Measurements from ENCODE around the gene AP4S1.
"Not testable (repeated sequence)": the region's sequence is repeated elsewhere in the genome, so short reads cannot be mapped to it uniquely, and the experiment has no call there.

Gene AP4S1

GRCh38 chr14:31045501-31046080 lies 20.1 kb downstream of the AP4S1 start:
- no peak for TF ChIP-seq ZNF274 (IDR thresholded peaks at IDR 0.05; ENCODE audit: low read depth, low read length)
- no peak overlapping the region for H3K4me3 ChIP-seq (ENCODE audit: low read length)

DNA sequence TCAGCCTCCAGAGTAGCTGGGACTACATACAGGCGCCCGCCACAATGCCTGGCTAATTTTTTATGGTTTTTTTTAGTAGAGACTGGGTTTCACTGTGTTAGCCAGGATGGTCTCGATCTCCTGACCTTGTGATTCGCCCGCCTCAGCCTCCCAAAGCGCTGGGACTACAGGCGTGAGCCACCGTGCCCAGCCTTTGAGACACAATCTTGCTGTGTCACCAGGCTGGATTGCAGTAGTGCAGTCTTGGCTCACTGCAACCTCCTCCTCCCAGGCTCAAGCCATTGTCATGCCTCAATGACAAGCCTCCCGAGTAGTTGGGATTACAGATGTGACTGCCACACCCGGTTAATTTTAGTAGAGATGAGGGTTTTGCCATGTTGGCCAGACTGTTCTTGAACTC lies 22.1 kb downstream of the AP4S1 start:
- H3K4me3 ChIP-seq (ENCODE audit: low read length): no peak overlapping the region
- no peak for TF ChIP-seq ZNF274 (IDR thresholded peaks at IDR 0.05; ENCODE audit: low read depth, low read length)

DNA sequence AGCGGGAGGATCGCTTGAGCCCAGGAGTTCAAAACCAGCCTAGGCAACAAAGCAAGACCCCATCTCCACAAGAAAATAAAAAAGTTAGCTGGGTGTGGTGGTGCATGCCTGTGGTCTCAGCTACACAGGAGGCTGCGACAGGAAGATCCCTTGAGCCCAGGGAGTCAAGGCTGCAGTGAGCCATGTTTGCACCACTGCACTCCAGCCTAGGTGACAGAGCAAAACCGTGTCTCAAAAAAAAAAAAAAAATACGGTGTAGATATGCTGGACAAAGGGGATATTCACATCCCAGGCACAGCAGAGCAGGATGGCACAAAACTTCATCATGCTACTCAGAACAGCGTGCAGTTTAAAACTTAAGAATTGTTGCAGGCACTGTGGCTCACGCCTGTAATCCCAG lies 25.6 kb downstream of the AP4S1 start:
- no peak for TF ChIP-seq ZNF274 (IDR thresholded peaks at IDR 0.05; ENCODE audit: low read depth, low read length)
- no peak overlapping the region for H3K4me3 ChIP-seq (ENCODE audit: low read length)

DNA sequence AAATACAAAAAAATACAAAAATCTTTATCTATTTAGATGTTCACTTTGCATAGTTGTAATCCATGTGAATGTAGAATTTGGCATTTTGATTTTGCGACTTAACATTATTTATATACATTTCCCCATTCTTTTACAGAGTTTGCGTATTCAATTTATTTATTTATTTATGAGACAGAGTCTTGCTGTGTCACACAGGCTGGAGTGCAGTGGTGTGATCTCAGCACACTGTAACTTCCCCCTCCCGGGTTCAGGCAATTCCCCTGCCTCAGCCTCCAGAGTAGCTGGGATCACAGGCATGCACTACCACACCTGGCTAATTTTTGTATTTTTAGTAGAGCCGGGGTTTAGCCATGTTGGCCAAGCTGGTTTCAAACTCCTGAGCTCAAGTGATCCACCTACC lies 26.1 kb downstream of the AP4S1 start:
- no peak for TF ChIP-seq ZNF274 (IDR thresholded peaks at IDR 0.05; ENCODE audit: low read depth, low read length)
- no peak overlapping the region for H3K4me3 ChIP-seq (ENCODE audit: low read length)

DNA sequence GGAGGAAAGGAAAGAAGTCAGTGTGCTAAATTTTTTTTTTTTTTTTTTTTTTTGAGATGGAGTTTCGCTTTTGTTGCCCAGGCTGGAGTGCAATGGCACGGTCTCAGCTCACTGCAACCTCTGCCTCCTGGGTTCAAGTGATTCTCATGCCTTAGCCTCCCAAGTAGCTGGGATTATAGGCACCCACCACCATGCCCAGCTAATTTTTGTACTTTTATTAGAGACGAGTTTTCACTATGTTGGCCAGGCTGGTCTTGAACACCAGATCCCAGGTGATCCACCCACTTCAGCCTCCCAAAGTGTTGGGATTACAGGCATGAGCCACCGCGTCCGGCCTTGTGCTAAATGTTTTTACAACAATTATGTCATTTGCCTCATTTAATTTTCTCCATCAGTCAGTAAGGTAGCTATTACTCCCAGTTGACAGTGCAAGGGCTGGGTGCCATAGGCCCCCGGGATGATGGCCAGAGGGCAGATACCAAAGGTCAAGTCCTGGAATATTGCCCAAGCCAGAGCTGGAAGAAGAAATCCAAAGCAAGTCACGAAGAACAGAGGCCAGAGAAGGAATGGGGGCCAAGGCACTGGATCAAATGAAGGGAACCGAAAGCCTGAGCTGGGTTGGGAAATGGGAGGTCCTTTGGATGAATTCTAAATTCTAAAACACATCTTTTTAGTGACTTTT lies 27.6 kb downstream of the AP4S1 start:
- not testable (repeated sequence) for H3K4me3 ChIP-seq (ENCODE audit: low read length)

- no peak overlapping the region for H3K4me3 ChIP-seq (ENCODE audit: low read length)
- no peak for TF ChIP-seq ZNF274 (IDR thresholded peaks at IDR 0.05; ENCODE audit: low read depth, low read length)
Measured at GRCh38 chr14:31057035-31057434, 31.6 kb downstream of the AP4S1 start.

DNA sequence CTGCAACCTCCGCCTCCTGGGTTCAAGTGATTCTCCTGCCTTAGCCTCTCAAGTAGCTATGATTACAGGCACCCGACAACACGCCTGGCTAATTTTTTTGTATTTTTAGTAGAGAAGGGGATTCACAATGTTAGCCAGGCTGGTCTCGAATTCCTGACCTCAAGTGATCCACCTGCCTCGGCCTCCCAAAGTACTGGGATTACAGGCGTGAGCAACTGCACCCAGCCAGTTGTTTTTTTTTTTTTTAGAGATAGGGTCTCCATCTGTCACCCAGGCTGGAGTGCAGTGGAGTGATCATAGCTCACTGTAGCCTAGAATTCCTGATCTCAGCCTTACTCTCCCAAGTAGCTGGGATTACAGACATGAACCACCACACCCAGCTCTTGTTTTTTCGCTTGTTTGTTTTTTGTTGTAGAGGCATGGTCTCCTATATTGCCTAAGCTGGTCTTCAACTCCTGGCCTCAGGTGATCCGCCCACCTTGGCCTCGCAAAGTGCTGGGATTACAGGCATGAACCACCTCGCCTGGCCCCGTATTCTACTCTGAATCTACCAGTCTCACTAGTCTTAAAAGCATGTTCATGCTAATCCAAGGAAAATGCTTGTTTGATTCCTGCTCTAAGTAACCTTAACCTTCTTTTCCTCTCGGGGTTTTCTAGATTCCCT lies 32.4 kb downstream of the AP4S1 start:
- no peak for TF ChIP-seq ZNF274 (IDR thresholded peaks at IDR 0.05; ENCODE audit: low read depth, low read length)
- H3K4me3 ChIP-seq (ENCODE audit: low read length): no peak overlapping the region

GRCh38 chr14:31059152-31059924 lies 33.9 kb downstream of the AP4S1 start:
- no peak for TF ChIP-seq ZNF274 (IDR thresholded peaks at IDR 0.05; ENCODE audit: low read depth, low read length)
- no peak overlapping the region for H3K4me3 ChIP-seq (ENCODE audit: low read length)

- no peak for TF ChIP-seq ZNF274 (IDR thresholded peaks at IDR 0.05; ENCODE audit: low read depth, low read length)
- no peak overlapping the region for H3K4me3 ChIP-seq (ENCODE audit: low read length)
Measured at GRCh38 chr14:31060253-31060875, 34.9 kb downstream of the AP4S1 start.

GRCh38 chr14:31062908-31063307 lies 37.5 kb downstream of the AP4S1 start:
- not testable (repeated sequence) for H3K4me3 ChIP-seq (ENCODE audit: low read length)

DNA sequence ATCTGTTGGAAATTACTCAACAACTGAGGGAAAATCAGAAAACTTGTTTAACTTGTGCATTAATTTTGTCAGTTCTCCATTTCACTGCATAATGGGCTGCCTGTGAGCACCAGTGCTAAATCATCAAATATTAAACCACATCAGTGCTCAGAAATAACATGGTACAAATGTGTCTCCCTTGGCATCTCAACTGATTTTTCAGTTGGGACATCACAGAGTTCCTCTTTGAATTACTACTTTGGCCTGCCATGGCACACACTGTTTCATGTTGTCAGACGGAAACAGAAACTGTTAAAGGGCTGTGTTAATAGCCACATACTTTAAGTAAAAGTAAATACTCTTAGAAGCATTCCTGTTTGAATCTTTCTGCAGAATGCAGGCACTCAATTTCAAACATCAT lies 42.8 kb downstream of the AP4S1 start:
- H3K4me3 ChIP-seq (ENCODE audit: low read length): no peak overlapping the region
- TF ChIP-seq ZNF274 (IDR thresholded peaks at IDR 0.05; ENCODE audit: low read depth, low read length): no peak

- TF ChIP-seq ZNF274 (IDR thresholded peaks at IDR 0.05; ENCODE audit: low read depth, low read length): no peak
Measured at GRCh38 chr14:31069343-31069742, 43.9 kb downstream of the AP4S1 start.

DNA sequence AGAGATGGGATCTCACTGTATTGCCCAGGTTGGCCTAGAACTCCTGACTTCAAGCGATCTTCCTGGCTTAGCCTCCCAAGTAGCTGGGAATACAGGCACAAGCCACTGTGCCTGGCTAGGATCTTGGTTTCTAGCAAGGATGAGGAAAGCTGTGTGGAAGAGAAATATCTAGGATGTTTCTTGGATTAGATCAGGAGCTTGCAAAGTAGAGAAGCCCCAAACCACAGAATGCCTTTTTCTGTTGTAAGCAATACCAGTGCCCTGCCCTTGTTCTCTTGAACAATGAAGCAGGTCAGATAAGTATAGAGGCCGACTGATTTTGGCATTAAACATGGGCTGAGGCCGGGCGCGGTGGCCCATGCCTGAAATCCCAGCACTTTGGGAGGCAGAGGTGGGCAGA lies 45.0 kb downstream of the AP4S1 start:
- TF ChIP-seq ZNF274 (IDR thresholded peaks at IDR 0.05; ENCODE audit: low read depth, low read length): no peak
- no peak overlapping the region for H3K4me3 ChIP-seq (ENCODE audit: low read length)

More at GRCh38 chr14:31069343-31069742, 43.9 kb downstream of the AP4S1 start:
- no peak overlapping the region for H3K4me3 ChIP-seq (ENCODE audit: low read length)

DNA sequence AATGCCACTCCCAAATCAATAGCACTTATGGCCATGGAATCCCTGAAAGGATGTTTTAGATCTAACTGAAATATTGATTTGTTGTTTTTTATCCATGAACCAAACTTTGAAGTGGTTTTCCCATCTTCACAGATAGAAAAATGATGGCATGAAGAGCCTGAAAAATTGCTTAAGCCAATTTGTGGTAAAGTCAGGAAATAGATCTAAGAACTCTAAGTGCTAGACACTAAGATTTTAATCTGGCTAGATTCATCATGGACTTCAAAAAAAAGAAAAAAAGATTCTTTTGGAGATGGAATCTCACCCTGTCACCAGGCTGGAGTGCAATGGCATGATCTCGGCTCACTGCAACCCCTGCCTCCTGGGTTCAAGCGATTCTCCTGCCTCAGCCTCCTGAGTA lies 45.7 kb downstream of the AP4S1 start:
- H3K4me3 ChIP-seq (ENCODE audit: low read length): no peak overlapping the region
- no peak for TF ChIP-seq ZNF274 (IDR thresholded peaks at IDR 0.05; ENCODE audit: low read depth, low read length)

Data from GM08714 (cell line).